Measurements from ENCODE around the gene IL19.

The IL19 gene

GRCh38 chr1:206891412-206891811 lies 120.8 kb downstream of the IL19 start:
- Mint-ChIP-seq H3K4me3 (no peak overlapping the region), H3K4me1 (peaks cover 3% of the 10 kb centered on the region), H3K36me3 (no peaks in the 10 kb centered on the region), H3K9me3 (no peaks in the 10 kb centered on the region), H3K27me3 (peaks cover 1% of the 10 kb centered on the region), H3K27ac (no peak overlapping the region)
- DNase-seq (ENCODE audit: low spot score in 2 of 2) = no peak
- no peak for ATAC-seq (ENCODE audit: low read depth)
